Naive thymus-derived CD8-positive, alpha-beta T cell (primary cell): ENCODE data around the gene KCNK5. TPM values are rescaled to one million over a fixed set of nuclear protein-coding genes. Genes with fewer than 3 reads are reported as not detected.

Experiments used
- ATAC-seq, 2 donors: fragments of 150-1000 bp; cut with Tn5 transposase in 1 of 2; sonication (Bioruptor Pico), chemical (Tn5 transposase) in 1 of 2; 1 replicate in 1 of 2; 2 replicates in 1 of 2; pipeline ENCODE4 v1.10.0; 2021; ENCODE audit warnings: mild to moderate bottlenecking in 2 of 2, moderate library complexity in 2 of 2
- POLR2A ChIA-PET: fragments of 350-600 bp; sonication (Branson Sonifier 250); formaldehyde crosslinking; loops from one replicate; lab custom pipeline; 2021; ENCODE audit warnings: antibody characterized with exemption; lab: Charles Lee
- DNase-seq, 10 donors: peaks; one replicate each; pipeline versions ENCODE4 v3.0.0 to v3.0.0-alpha.2; 2020 to 2022
- H3K27ac Mint-ChIP-seq, 10 donors: one replicate each; pipeline ENCODE4 v1.8.0; 2020 to 2022; ENCODE audit warnings: mild to moderate bottlenecking in 10 of 10, mixed read lengths in 10 of 10, moderate library complexity in 4 of 10, inconsistent platforms in 1 of 10
- H3K27me3 Mint-ChIP-seq, 5 donors: one replicate each; pipeline ENCODE4 v1.8.0; 2021 to 2022; ENCODE audit warnings: mixed read lengths in 5 of 5
- H3K36me3 Mint-ChIP-seq, 3 donors: one replicate each; pipeline ENCODE4 v1.8.0; 2020 to 2022; ENCODE audit warnings: mixed read lengths in 3 of 3, mild to moderate bottlenecking in 2 of 3, inconsistent platforms in 1 of 3
- H3K4me1 Mint-ChIP-seq, 4 donors: one replicate each; pipeline ENCODE4 v1.8.0; 2021 to 2022; ENCODE audit warnings: mixed read lengths in 4 of 4
- H3K4me3 Mint-ChIP-seq, 10 donors: one replicate each; pipeline ENCODE4 v1.8.0; 2020 to 2022; ENCODE audit warnings: mild to moderate bottlenecking in 10 of 10, mixed read lengths in 10 of 10, moderate library complexity in 6 of 10, inconsistent platforms in 1 of 10
- H3K9me3 Mint-ChIP-seq, 9 donors: one replicate each; pipeline ENCODE4 v1.8.0; 2020 to 2022; ENCODE audit warnings: mixed read lengths in 9 of 9, mild to moderate bottlenecking in 3 of 9, inconsistent platforms in 1 of 9, moderate library complexity in 1 of 9
- polyA plus RNA-seq, 3 donors: library from polyadenylated mRNA; unstranded; fragments of 300-500 nt; fragmentation: Illumina TruSeq; gene quantifications; one replicate each; pipeline ENCODE4 v1.2.3, GENCODE V29; 2021
- total RNA-seq, 8 experiments: library from RNA in 2 of 8; stranded (reverse) in 2 of 8; gene quantifications; one replicate each; pipeline ENCODE4 v1.2.3 and lab custom pipeline; 2021 to 2026

Gene KCNK5
- total and polyA plus RNA-seq, 5 experiments from 2014 or later = 0.11 to 0.16 TPM; not detected in 3

- POLR2A ChIA-PET = no interaction called here
- DNase-seq (no peak), ATAC-seq (no peak)
- Mint-ChIP-seq H3K27ac (no peak overlapping the region), H3K4me3 (no peak overlapping the region), H3K27me3 (peaks cover 0 to 9% (median 0%) of the 10 kb centered on the region in 5 donors), H3K4me1 (peaks cover 2 to 10% (median 8%) of the 10 kb centered on the region in 4 donors), H3K9me3 (no peaks in the 10 kb centered on the region), H3K36me3 (no peaks in the 10 kb centered on the region)
These were observed 4.1 kb upstream of the KCNK5 start for GRCh38 chr6:39233333-39233732.

- POLR2A ChIA-PET = no interaction called here
- H3K27ac Mint-ChIP-seq = no peak overlapping the region
- ATAC-seq (no peak), DNase-seq (no peak)
- H3K4me3 Mint-ChIP-seq = no peak overlapping the region
- H3K27me3 Mint-ChIP-seq = peaks cover 0 to 9% (median 3%) of the 10 kb centered on the region in 5 donors
- no peaks in the 10 kb centered on the region for H3K36me3 Mint-ChIP-seq
- H3K9me3 Mint-ChIP-seq = no peaks in the 10 kb centered on the region
- H3K4me1 Mint-ChIP-seq = peaks cover 10 to 26% (median 23%) of the 10 kb centered on the region in 4 donors
These were observed 2.4 kb upstream of the KCNK5 start for GRCh38 chr6:39231521-39232243.

- DNase-seq (no peak), ATAC-seq (no peak)
- Mint-ChIP-seq H3K27ac (no peak overlapping the region), H3K9me3 (no peaks in the 10 kb centered on the region), H3K4me1 (peaks cover 18 to 36% (median 34%) of the 10 kb centered on the region in 4 donors), H3K27me3 (peaks cover 0 to 9% (median 3%) of the 10 kb centered on the region in 5 donors), H3K36me3 (no peaks in the 10 kb centered on the region), H3K4me3 (peak overlapping the region in 6 of 10 donors; percentile 6 to 76 (median 55))
- POLR2A ChIA-PET = no interaction called here
These were observed 1.4 kb upstream of the KCNK5 start for GRCh38 chr6:39230654-39231035.

GRCh38 chr6:39228111-39228971 is 934 bp downstream of the KCNK5 start:
- POLR2A ChIA-PET = no interaction called here
- peak overlapping the region; percentile 42 to 82 (median 76) for H3K4me3 Mint-ChIP-seq
- H3K27ac Mint-ChIP-seq = no peak overlapping the region
- peaks cover 0 to 9% (median 3%) of the 10 kb centered on the region in 5 donors for H3K27me3 Mint-ChIP-seq
- H3K4me1 Mint-ChIP-seq = peaks cover 18 to 50% (median 35%) of the 10 kb centered on the region in 4 donors
- ATAC-seq (no peak), DNase-seq (no peak)
- no peaks in the 10 kb centered on the region for H3K9me3 Mint-ChIP-seq
- H3K36me3 Mint-ChIP-seq = no peaks in the 10 kb centered on the region

GRCh38 chr6:39227476-39227875 is 1.8 kb downstream of the KCNK5 start:
- Mint-ChIP-seq H3K27ac (peak overlapping the region in 3 of 10 donors; percentile 19 to 49 (median 35)), H3K4me1 (peaks cover 18 to 50% (median 35%) of the 10 kb centered on the region in 4 donors), H3K9me3 (no peaks in the 10 kb centered on the region), H3K36me3 (no peaks in the 10 kb centered on the region), H3K27me3 (peaks cover 0 to 9% (median 3%) of the 10 kb centered on the region in 5 donors), H3K4me3 (peak overlapping the region in 9 of 10 donors; percentile 1 to 82 (median 76))
- no peak for ATAC-seq
- DNase-seq = no peak
- POLR2A ChIA-PET = no interaction called here

GRCh38 chr6:39226639-39227329 is 2.5 kb downstream of the KCNK5 start:
- no peaks in the 10 kb centered on the region for H3K36me3 Mint-ChIP-seq
- peak overlapping the region in 9 of 10 donors; percentile 25 to 77 (median 58) for H3K4me3 Mint-ChIP-seq
- DNase-seq (no peak), ATAC-seq (no peak)
- POLR2A ChIA-PET = no interaction called here
- no peaks in the 10 kb centered on the region for H3K9me3 Mint-ChIP-seq
- peaks cover 18 to 50% (median 36%) of the 10 kb centered on the region in 4 donors for H3K4me1 Mint-ChIP-seq
- H3K27me3 Mint-ChIP-seq = peaks cover 0 to 9% (median 2%) of the 10 kb centered on the region in 5 donors
- H3K27ac Mint-ChIP-seq = peak overlapping the region in 5 of 10 donors; percentile 20 to 82 (median 71)

- Mint-ChIP-seq H3K4me3 (peak overlapping the region in 8 of 10 donors; percentile 5 to 64 (median 50)), H3K9me3 (no peaks in the 10 kb centered on the region), H3K27me3 (peaks cover 0 to 9% (median 2%) of the 10 kb centered on the region in 5 donors), H3K36me3 (no peaks in the 10 kb centered on the region), H3K4me1 (peaks cover 17 to 50% (median 38%) of the 10 kb centered on the region in 4 donors), H3K27ac (peak overlapping the region in 7 of 10 donors; percentile 46 to 82 (median 71))
- DNase-seq = peak in 5 of 10 donors; percentile 2 to 33 (median 16)
- ATAC-seq = peak; percentile 29 to 54
- POLR2A ChIA-PET = no interaction called here
These were observed 3.3 kb downstream of the KCNK5 start for GRCh38 chr6:39225946-39226437.

GRCh38 chr6:39225543-39225942 is 3.7 kb downstream of the KCNK5 start:
- Mint-ChIP-seq H3K4me1 (peaks cover 17 to 50% (median 38%) of the 10 kb centered on the region in 4 donors), H3K4me3 (peak overlapping the region in 2 of 10 donors; percentile 50), H3K36me3 (no peaks in the 10 kb centered on the region), H3K9me3 (no peaks in the 10 kb centered on the region), H3K27ac (peak overlapping the region in 3 of 10 donors; percentile 35 to 71 (median 59)), H3K27me3 (peaks cover 0 to 9% (median 2%) of the 10 kb centered on the region in 5 donors)
- ATAC-seq (no peak), DNase-seq (no peak)
- POLR2A ChIA-PET = no interaction called here

GRCh38 chr6:39224523-39225182 is 4.6 kb downstream of the KCNK5 start:
- Mint-ChIP-seq H3K9me3 (no peaks in the 10 kb centered on the region), H3K4me3 (no peak overlapping the region), H3K36me3 (no peaks in the 10 kb centered on the region), H3K4me1 (peaks cover 17 to 45% (median 32%) of the 10 kb centered on the region in 4 donors), H3K27ac (no peak overlapping the region), H3K27me3 (peaks cover 0 to 8% (median 0%) of the 10 kb centered on the region in 5 donors)
- POLR2A ChIA-PET = interaction anchor here (0.7 kb wide), 1 partner anchor 1518 kb away, joined by 4 read pairs; no protein-coding TSS in a partner anchor
- ATAC-seq (no peak), DNase-seq (no peak)

- H3K9me3 Mint-ChIP-seq = no peaks in the 10 kb centered on the region
- no peaks in the 10 kb centered on the region for H3K36me3 Mint-ChIP-seq
- ATAC-seq (no peak), DNase-seq (no peak)
- POLR2A ChIA-PET = interaction anchor here (0.7 kb wide), 1 partner anchor 1518 kb away, joined by 4 read pairs; no protein-coding TSS in a partner anchor
- no peak overlapping the region for H3K4me3 Mint-ChIP-seq
- peaks cover 0 to 8% (median 0%) of the 10 kb centered on the region in 5 donors for H3K27me3 Mint-ChIP-seq
- no peak overlapping the region for H3K27ac Mint-ChIP-seq
- H3K4me1 Mint-ChIP-seq = peaks cover 17 to 44% (median 31%) of the 10 kb centered on the region in 4 donors
These were observed 5.3 kb downstream of the KCNK5 start for GRCh38 chr6:39224011-39224410.

- Mint-ChIP-seq H3K9me3 (no peaks in the 10 kb centered on the region), H3K36me3 (no peaks in the 10 kb centered on the region), H3K4me1 (peaks cover 17 to 43% (median 33%) of the 10 kb centered on the region in 4 donors), H3K4me3 (no peak overlapping the region), H3K27ac (no peak overlapping the region), H3K27me3 (peaks cover 0 to 8% (median 0%) of the 10 kb centered on the region in 5 donors)
- ATAC-seq = no peak
- DNase-seq = no peak
- POLR2A ChIA-PET = no interaction called here
These were observed 5.7 kb downstream of the KCNK5 start for GRCh38 chr6:39223555-39223954.
